MCF 10A (cell line): ENCODE measurements around the gene ARG1. TPM values are rescaled to one million over a fixed set of nuclear protein-coding genes. Genes with fewer than 3 reads are reported as not detected.

ENCODE experiments used
- BruUV-seq: library from RNA; stranded (reverse); fragments of 400-500 nt; replicated peaks from 2 replicates; lab custom pipeline; 2021; lab: Mats Ljungman, UMichigan
- CTCF ChIA-PET: fragments of 300-600 bp; sonication (Branson Sonifier 250); formaldehyde crosslinking; extraction: SDS; loops from one replicate; lab custom pipeline; 2021; ENCODE audit warnings: antibody characterized with exemption, inconsistent platforms; lab: Yijun Ruan, JAX
- POLR2A ChIA-PET: fragments of 300-600, 350-650 bp; sonication (Branson Sonifier 250); formaldehyde crosslinking; extraction: SDS; loops from one replicate; lab custom pipeline; 2020; ENCODE audit warnings: antibody characterized with exemption, inconsistent platforms; lab: Yijun Ruan, JAX
- DNase-seq: peaks from one replicate; pipeline ENCODE4 v3.0.0-alpha.2; 2018; ENCODE audit not compliant: unreplicated experiment
- H3K27ac Mint-ChIP-seq: one replicate; pipeline ENCODE4 v1.8.0; 2022; ENCODE audit warnings: mild to moderate bottlenecking, low read depth, mixed read lengths; ENCODE audit not compliant: unreplicated experiment
- H3K27me3 Mint-ChIP-seq: one replicate; pipeline ENCODE4 v1.8.0; 2022; ENCODE audit warnings: mixed read lengths; ENCODE audit not compliant: insufficient read depth, unreplicated experiment
- H3K36me3 Mint-ChIP-seq: one replicate; pipeline ENCODE4 v1.8.0; 2022; ENCODE audit warnings: mild to moderate bottlenecking, moderate library complexity, mixed read lengths; ENCODE audit not compliant: insufficient read depth, unreplicated experiment
- H3K4me1 Mint-ChIP-seq: one replicate; pipeline ENCODE4 v1.8.0; 2022; ENCODE audit warnings: mixed read lengths; ENCODE audit not compliant: insufficient read depth, unreplicated experiment
- H3K4me3 Mint-ChIP-seq: one replicate; pipeline ENCODE4 v1.8.0; 2022; ENCODE audit warnings: mild to moderate bottlenecking, moderate library complexity, mixed read lengths; ENCODE audit not compliant: unreplicated experiment
- H3K9me3 Mint-ChIP-seq: one replicate; pipeline ENCODE4 v1.8.0; 2022; ENCODE audit warnings: mixed read lengths; ENCODE audit not compliant: unreplicated experiment
- intact Hi-C: fragments of 100-400 bp; cut with micrococcal nuclease; formaldehyde crosslinking; loops from 2 replicates; pipeline ENCODE4 v1.14.1; 2022
- total RNA-seq: library from RNA; stranded (reverse); gene quantifications from 2 replicates; pipeline ENCODE4 v1.2.3, GENCODE V29; 2022
- TF ChIP-seq, protein P1 (sequence below): fragments of 200-600 bp; IDR thresholded peaks from one replicate; pipeline ENCODE4 v1.8.0; 2022; ENCODE audit warnings: antibody characterized with exemption, mild to moderate bottlenecking; ENCODE audit not compliant: unreplicated experiment

Gene ARG1
- total RNA-seq, 1 experiment from 2014 or later: not detected

DNA sequence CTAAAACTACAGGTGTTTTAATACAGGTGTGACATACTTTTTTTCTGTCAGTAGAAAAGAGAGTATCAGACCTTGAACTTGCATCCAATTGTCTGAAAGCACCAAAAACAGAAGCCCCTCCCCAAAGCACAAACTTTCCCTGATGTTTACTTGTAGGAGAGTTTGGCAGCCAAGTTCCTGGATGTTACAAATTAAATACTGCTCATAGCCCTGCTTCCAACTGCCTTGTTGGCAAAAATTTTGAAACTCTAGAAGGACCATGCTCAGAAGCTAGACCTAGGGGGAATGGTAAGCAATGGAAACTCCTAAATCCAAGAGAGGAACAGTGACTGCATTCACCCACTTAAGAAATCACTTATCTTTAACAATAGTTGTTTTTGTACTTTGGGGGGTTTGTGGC lies 17.0 kb upstream of the ARG1 start:
- POLR2A ChIA-PET: no interaction called here
- no TSS peak for BruUV-seq
- TF ChIP-seq, protein P1, sequence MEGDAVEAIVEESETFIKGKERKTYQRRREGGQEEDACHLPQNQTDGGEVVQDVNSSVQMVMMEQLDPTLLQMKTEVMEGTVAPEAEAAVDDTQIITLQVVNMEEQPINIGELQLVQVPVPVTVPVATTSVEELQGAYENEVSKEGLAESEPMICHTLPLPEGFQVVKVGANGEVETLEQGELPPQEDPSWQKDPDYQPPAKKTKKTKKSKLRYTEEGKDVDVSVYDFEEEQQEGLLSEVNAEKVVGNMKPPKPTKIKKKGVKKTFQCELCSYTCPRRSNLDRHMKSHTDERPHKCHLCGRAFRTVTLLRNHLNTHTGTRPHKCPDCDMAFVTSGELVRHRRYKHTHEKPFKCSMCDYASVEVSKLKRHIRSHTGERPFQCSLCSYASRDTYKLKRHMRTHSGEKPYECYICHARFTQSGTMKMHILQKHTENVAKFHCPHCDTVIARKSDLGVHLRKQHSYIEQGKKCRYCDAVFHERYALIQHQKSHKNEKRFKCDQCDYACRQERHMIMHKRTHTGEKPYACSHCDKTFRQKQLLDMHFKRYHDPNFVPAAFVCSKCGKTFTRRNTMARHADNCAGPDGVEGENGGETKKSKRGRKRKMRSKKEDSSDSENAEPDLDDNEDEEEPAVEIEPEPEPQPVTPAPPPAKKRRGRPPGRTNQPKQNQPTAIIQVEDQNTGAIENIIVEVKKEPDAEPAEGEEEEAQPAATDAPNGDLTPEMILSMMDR: no peak
- no peaks in the 10 kb centered on the region for H3K9me3 Mint-ChIP-seq
- DNase-seq: no peak
- intact Hi-C loops: no loop called here
- CTCF ChIA-PET: interaction anchor here (0.7 kb wide), 1 partner anchor 1398 kb away, joined by 4 read pairs; no protein-coding TSS in a partner anchor
- H3K27me3 Mint-ChIP-seq: no peaks in the 10 kb centered on the region
- H3K4me3 Mint-ChIP-seq: no peak overlapping the region
- H3K36me3 Mint-ChIP-seq: no peaks in the 10 kb centered on the region
- H3K4me1 Mint-ChIP-seq: no peaks in the 10 kb centered on the region
- no peak overlapping the region for H3K27ac Mint-ChIP-seq

DNA sequence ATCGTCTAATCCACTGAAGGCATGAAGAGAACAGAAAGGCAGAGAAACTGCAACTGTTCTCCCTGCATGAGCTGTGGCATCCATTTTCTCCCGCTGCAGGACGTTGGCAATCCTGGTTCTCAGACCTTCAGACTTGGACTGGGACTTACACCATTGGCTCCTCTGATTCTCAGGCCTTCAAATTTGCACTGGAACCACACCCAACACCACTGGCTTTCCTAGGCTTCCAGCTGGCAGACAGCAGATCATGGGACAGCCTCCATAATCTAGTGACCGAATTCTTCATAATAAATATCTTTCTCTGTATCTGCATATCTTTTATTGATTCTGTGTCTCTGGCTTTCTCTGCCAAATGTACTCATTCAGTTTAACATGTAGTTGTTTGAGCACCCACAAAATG lies 14.1 kb upstream of the ARG1 start:
- TF ChIP-seq, protein P1: no peak
- H3K9me3 Mint-ChIP-seq: no peaks in the 10 kb centered on the region
- no TSS peak for BruUV-seq
- H3K4me3 Mint-ChIP-seq: no peak overlapping the region
- H3K27ac Mint-ChIP-seq: no peak overlapping the region
- DNase-seq: no peak
- intact Hi-C loops: no loop called here
- no peaks in the 10 kb centered on the region for H3K27me3 Mint-ChIP-seq
- no peaks in the 10 kb centered on the region for H3K4me1 Mint-ChIP-seq
- CTCF ChIA-PET: no interaction called here
- POLR2A ChIA-PET: no interaction called here
- H3K36me3 Mint-ChIP-seq: no peaks in the 10 kb centered on the region

DNA sequence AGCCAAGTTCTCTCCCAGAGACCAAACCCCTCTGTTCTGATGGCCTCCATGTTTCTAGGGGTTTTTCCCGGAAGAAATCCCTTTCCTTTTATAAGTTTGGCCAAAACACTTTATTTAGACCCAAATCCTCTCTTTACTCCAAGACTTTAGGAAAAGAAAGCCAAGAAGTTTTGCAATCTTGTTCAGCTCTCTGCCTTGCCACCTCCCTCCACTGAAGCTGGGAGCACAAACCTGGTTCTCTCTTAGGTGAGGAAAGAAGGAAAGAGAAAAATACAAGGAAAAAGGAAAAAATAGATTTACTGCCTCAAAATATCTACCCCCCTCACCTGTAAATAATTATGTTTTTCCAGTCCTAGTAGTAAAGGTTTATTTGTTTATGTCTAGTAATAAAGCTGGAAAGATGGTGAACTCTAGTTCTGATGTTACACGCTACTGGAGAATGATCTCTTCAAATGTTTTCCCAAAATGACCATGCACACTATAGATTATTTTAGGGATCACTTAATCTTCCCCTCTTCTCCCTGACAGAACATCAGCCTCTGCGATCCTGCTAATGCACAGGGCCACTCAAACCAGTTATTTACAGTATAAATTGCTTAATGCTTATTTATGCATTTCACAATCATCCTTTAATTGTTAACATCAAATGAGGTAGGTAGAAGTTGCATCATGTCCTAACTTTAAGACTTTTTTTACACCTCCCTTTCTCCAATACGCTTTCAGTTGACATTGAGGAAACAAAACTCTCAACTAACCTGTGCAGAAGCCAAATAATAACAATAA lies 10.9 kb upstream of the ARG1 start:
- ChIA-PET CTCF (interaction anchor here (0.6 to 1.0 kb wide), 4 partner anchors 29 to 677 kb away, joined by 3 read pairs; partner anchors contain the start of gene MED23), POLR2A (interaction anchor here (0.6 kb wide), 1 partner anchor 499 kb away, joined by 3 read pairs; the partner anchor contains the start of gene EPB41L2)
- Mint-ChIP-seq H3K27me3 (no peaks in the 10 kb centered on the region), H3K27ac (no peak overlapping the region), H3K4me3 (no peak overlapping the region), H3K9me3 (no peaks in the 10 kb centered on the region), H3K36me3 (no peaks in the 10 kb centered on the region), H3K4me1 (no peaks in the 10 kb centered on the region)
- intact Hi-C loops: no loop called here
- TF ChIP-seq, protein P1: no peak
- DNase-seq: no peak
- BruUV-seq: no TSS peak

DNA sequence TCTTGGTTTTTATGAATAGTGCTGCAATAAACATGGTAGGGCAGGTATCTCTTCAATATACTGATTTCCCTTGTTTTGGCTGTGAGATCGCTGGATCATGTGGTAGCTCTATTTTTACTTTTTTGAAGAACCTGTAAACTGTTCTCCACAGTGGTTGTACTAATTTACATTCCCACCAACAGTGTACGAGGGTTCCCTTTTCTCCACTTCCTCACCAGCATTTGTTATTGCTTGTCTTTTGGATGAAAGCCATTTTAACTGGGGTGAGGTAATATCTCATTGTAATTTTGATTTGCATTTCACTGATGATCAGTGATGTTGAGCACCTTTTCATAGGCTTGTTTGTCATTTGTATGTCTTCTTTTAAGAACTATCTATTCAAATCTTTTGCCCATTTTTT lies 8.0 kb upstream of the ARG1 start:
- no peak for DNase-seq
- Mint-ChIP-seq H3K27ac (no peak overlapping the region), H3K27me3 (no peaks in the 10 kb centered on the region), H3K9me3 (no peaks in the 10 kb centered on the region), H3K4me3 (no peak overlapping the region), H3K36me3 (no peaks in the 10 kb centered on the region), H3K4me1 (no peaks in the 10 kb centered on the region)
- no TSS peak for BruUV-seq
- CTCF ChIA-PET: interaction anchor here (0.7 to 1.6 kb wide), 3 partner anchors 78 to 897 kb away, joined by 3 to 5 read pairs (median 4); no protein-coding TSS in a partner anchor
- POLR2A ChIA-PET: no interaction called here
- intact Hi-C loops: no loop called here
- TF ChIP-seq, protein P1: no peak
